HG03045 (cell line): Measurements from ENCODE around the gene TEX101.
A peak's percentile ranks its signal among the peaks of the same experiment; 100 is the strongest.

Experiments used
- ATAC-seq: cut with Tn5 transposase; IDR thresholded peaks from one replicate; pipeline ENCODE4 v1.9.1; 2021; ENCODE audit warnings: mild to moderate bottlenecking, moderate library complexity; ENCODE audit not compliant: unreplicated experiment

Gene TEX101

GRCh38 chr19:43445426-43445825, 30.7 kb downstream of the TEX101 start:
- no peak for ATAC-seq

- peak; percentile 52 for ATAC-seq
These were observed 32.2 kb downstream of the TEX101 start for GRCh38 chr19:43446746-43447489.

GRCh38 chr19:43447655-43448054, 33.0 kb downstream of the TEX101 start:
- ATAC-seq: no peak

GRCh38 chr19:43450545-43450997, 35.9 kb downstream of the TEX101 start:
- ATAC-seq: no peak

GRCh38 chr19:43452582-43452981, 37.9 kb downstream of the TEX101 start:
- no peak for ATAC-seq

- no peak for ATAC-seq
These were observed 39.3 kb downstream of the TEX101 start for GRCh38 chr19:43454031-43454430.

GRCh38 chr19:43455321-43456113, 40.8 kb downstream of the TEX101 start:
- no peak for ATAC-seq

GRCh38 chr19:43457809-43458208, 43.1 kb downstream of the TEX101 start:
- ATAC-seq: no peak

- no peak for ATAC-seq
These were observed 45.8 kb downstream of the TEX101 start for GRCh38 chr19:43460362-43461016.

GRCh38 chr19:43461303-43461702, 46.6 kb downstream of the TEX101 start:
- no peak for ATAC-seq

- ATAC-seq: no peak
These were observed 47.7 kb downstream of the TEX101 start for GRCh38 chr19:43462383-43462782.

GRCh38 chr19:43462785-43463380, 48.2 kb downstream of the TEX101 start:
- ATAC-seq: no peak

- ATAC-seq: peak; percentile 84
These were observed 48.9 kb downstream of the TEX101 start for GRCh38 chr19:43463381-43464133.

GRCh38 chr19:43464134-43464775, 49.6 kb downstream of the TEX101 start:
- peak; percentile 28 for ATAC-seq

GRCh38 chr19:43465468-43466120, 50.9 kb downstream of the TEX101 start, which contains the start of gene LYPD3:
Gene LYPD3, minus strand, starts transcription at chr19:43465608. Its CDS starts 37 bp downstream, at chr19:43465571.
- ATAC-seq: no peak

- no peak for ATAC-seq
These were observed 52.1 kb downstream of the TEX101 start for GRCh38 chr19:43466793-43467192.

- no peak for ATAC-seq
These were observed 52.6 kb downstream of the TEX101 start for GRCh38 chr19:43467276-43467675.

GRCh38 chr19:43467730-43468129, 53.0 kb downstream of the TEX101 start:
- ATAC-seq: no peak
